IMR-90 (cell line): ENCODE data around the gene PFDN6. TPM values are rescaled to one million over a fixed set of nuclear protein-coding genes. Genes with fewer than 3 reads are reported as not detected.

Experiments used
- ATAC-seq: fragments of 200-7000 bp; cut with Tn5 transposase; 2 replicates; pipeline ENCODE4 v1.9.1; 2020; ENCODE audit warnings: low read depth, mild to moderate bottlenecking, moderate library complexity
- BruUV-seq: library from RNA; stranded (reverse); fragments of 400-500 nt; replicated peaks from 2 replicates; lab custom pipeline; 2021; lab: Mats Ljungman, UMichigan
- CTCF ChIA-PET: fragments of 300-600 bp; formaldehyde crosslinking; extraction: SDS; loops from one replicate; lab custom pipeline; 2021; ENCODE audit warnings: antibody characterized with exemption; lab: Yijun Ruan, JAX
- POLR2A ChIA-PET: fragments of 300-600 bp; sonication (Branson Sonifier 250); formaldehyde crosslinking; loops from one replicate; lab custom pipeline; 2022; ENCODE audit warnings: antibody characterized with exemption; ENCODE audit not compliant: unreplicated experiment; lab: Charles Lee
- DNase-seq: peaks from one replicate; pipeline ENCODE4 v3.0.0; 2013
- H2AFZ ChIP-seq: replicated peaks from 2 replicates; pipeline ENCODE3; 2013; ENCODE audit warnings: low read length, mild to moderate bottlenecking; ENCODE audit not compliant: poor library complexity
- H2AK5ac ChIP-seq: 2 replicates; pipeline ENCODE4 v1.6.1; 2013; ENCODE audit warnings: low read depth, low read length, inconsistent platforms
- H2AK9ac ChIP-seq: replicated peaks from 2 replicates; pipeline ENCODE3; 2013; ENCODE audit warnings: mild to moderate bottlenecking, low read depth, low read length, moderate library complexity; ENCODE audit not compliant: poor library complexity
- H2BK120ac ChIP-seq: 2 replicates; pipeline ENCODE4 v1.6.1; 2013; ENCODE audit warnings: low read depth, low read length, inconsistent platforms
- H2BK15ac ChIP-seq: 3 replicates; pipeline ENCODE4 v1.6.1; 2013; ENCODE audit warnings: low read depth, low read length, inconsistent platforms
- H2BK20ac ChIP-seq: 2 replicates; pipeline ENCODE4 v1.6.1; 2013; ENCODE audit warnings: low read depth, mild to moderate bottlenecking, inconsistent platforms, low read length, moderate library complexity
- H2BK5ac ChIP-seq: 2 replicates; pipeline ENCODE4 v1.6.1; 2013; ENCODE audit warnings: mild to moderate bottlenecking, low read depth, low read length, inconsistent platforms; ENCODE audit not compliant: poor library complexity, severe bottlenecking
- H3K14ac ChIP-seq: replicated peaks from 2 replicates; pipeline ENCODE4 v1.6.1; 2013; ENCODE audit warnings: low read depth, low read length, inconsistent platforms
- H3K18ac ChIP-seq: 2 replicates; pipeline ENCODE4 v1.6.1; 2013; ENCODE audit warnings: low read depth, low read length, control low read depth
- H3K23ac ChIP-seq: 2 replicates; pipeline ENCODE4 v1.6.1; 2013; ENCODE audit warnings: low read depth, low read length, inconsistent platforms
- H3K27ac ChIP-seq: 2 replicates; pipeline ENCODE4 v1.5.1; 2013; ENCODE audit warnings: mild to moderate bottlenecking, control low read depth, low read length; ENCODE audit not compliant: insufficient read depth
- H3K27me3 ChIP-seq: 2 replicates; pipeline ENCODE4 v1.6.1; 2013; ENCODE audit warnings: low read length; ENCODE audit not compliant: control insufficient read depth, insufficient read depth
- H3K36me3 ChIP-seq: 2 replicates; pipeline ENCODE4 v1.6.1; 2013; ENCODE audit warnings: low read length, mixed read lengths; ENCODE audit not compliant: control insufficient read depth, insufficient read depth
- H3K4ac ChIP-seq: 2 replicates; pipeline ENCODE4 v1.6.1; 2013; ENCODE audit warnings: low read depth, low read length, inconsistent platforms
- H3K4me1 ChIP-seq: 2 replicates; pipeline ENCODE4 v1.6.1; 2013; ENCODE audit warnings: low read length, mixed read lengths; ENCODE audit not compliant: control insufficient read depth, insufficient read depth
- H3K4me2 ChIP-seq: 2 replicates; pipeline ENCODE4 v1.6.1; 2013; ENCODE audit warnings: low read depth, mild to moderate bottlenecking, control low read depth, low read length, moderate library complexity
- H3K4me3 ChIP-seq: 2 replicates; pipeline ENCODE4 v1.5.1; 2013; ENCODE audit warnings: low read depth, mild to moderate bottlenecking, control low read depth, low read length, moderate library complexity; ENCODE audit not compliant: insufficient read depth
- H3K56ac ChIP-seq: 2 replicates; pipeline ENCODE4 v1.6.1; 2013; ENCODE audit warnings: low read length, inconsistent platforms; ENCODE audit not compliant: insufficient read depth; ENCODE audit errors: extremely low read depth
- H3K79me1 ChIP-seq, 2 experiments: 2 replicates each; pipeline ENCODE4 v1.6.1; 2013; ENCODE audit warnings: low read length in 2 of 2, inconsistent platforms in 1 of 2, low read depth in 1 of 2
- H3K9ac ChIP-seq: 2 replicates; pipeline ENCODE4 v1.6.1; 2013; ENCODE audit warnings: low read depth, low read length, control low read depth
- H3K9me1 ChIP-seq: 2 replicates; pipeline ENCODE4 v1.6.1; 2013; ENCODE audit warnings: low read length, inconsistent platforms; ENCODE audit not compliant: insufficient read depth
- H3K9me3 ChIP-seq: 2 replicates; pipeline ENCODE4 v1.6.1; 2013; ENCODE audit warnings: low read length; ENCODE audit not compliant: control insufficient read depth, insufficient read depth
- H4K20me1 ChIP-seq: 2 replicates; pipeline ENCODE4 v1.6.1; 2013; ENCODE audit warnings: low read length, inconsistent platforms; ENCODE audit not compliant: insufficient read depth
- H4K5ac ChIP-seq: 2 replicates; pipeline ENCODE4 v1.6.1; 2013; ENCODE audit warnings: mild to moderate bottlenecking, low read depth, low read length, control low read depth
- H4K8ac ChIP-seq, 2 experiments: 2 replicates each; pipeline ENCODE4 v1.6.1; 2013; ENCODE audit warnings: low read depth in 2 of 2, low read length in 2 of 2, control low read depth in 1 of 2, inconsistent platforms in 1 of 2
- H4K91ac ChIP-seq: 2 replicates; pipeline ENCODE4 v1.6.1; 2013; ENCODE audit warnings: low read depth, low read length, inconsistent platforms; ENCODE audit not compliant: insufficient read depth
- CHD1 ChIP-seq: IDR thresholded peaks from 2 replicates; pipeline ENCODE4 v1.6.1; 2012; ENCODE audit warnings: low read depth, low read length, improper control_type of control experiment
- CTCF ChIP-seq: conservative IDR thresholded peaks from 2 replicates; pipeline ENCODE4 v1.5.1; 2012; ENCODE audit warnings: mild to moderate bottlenecking, low read depth, low read length, improper control_type of control experiment
- ELK1 ChIP-seq: fragments of 150-350 bp; IDR thresholded peaks from 2 replicates; pipeline ENCODE4 v1.6.1; 2016; ENCODE audit warnings: low read depth, mild to moderate bottlenecking, low read length, moderate library complexity, borderline replicate concordance
- MAFK ChIP-seq: IDR thresholded peaks from 2 replicates; pipeline ENCODE4 v1.6.1; 2012; ENCODE audit warnings: low read depth, low read length, improper control_type of control experiment
- MAZ ChIP-seq: IDR thresholded peaks from 2 replicates; pipeline ENCODE4 v1.6.1; 2012; ENCODE audit warnings: low read depth, mild to moderate bottlenecking, low read length, improper control_type of control experiment, moderate library complexity, borderline replicate concordance
- MXI1 ChIP-seq: IDR thresholded peaks from 2 replicates; pipeline ENCODE4 v1.6.1; 2012; ENCODE audit warnings: low read depth, mild to moderate bottlenecking, low read length, moderate library complexity, borderline replicate concordance
- RCOR1 ChIP-seq: IDR thresholded peaks from 2 replicates; pipeline ENCODE4 v1.6.1; 2012; ENCODE audit warnings: mild to moderate bottlenecking, low read length, improper control_type of control experiment; ENCODE audit not compliant: insufficient replicate concordance
- SMC3 ChIP-seq: fragments of 150-350 bp; IDR thresholded peaks from 2 replicates; pipeline ENCODE4 v1.6.1; 2016; ENCODE audit warnings: low read depth, mild to moderate bottlenecking, antibody characterized with exemption, low read length, moderate library complexity
- USF2 ChIP-seq: fragments of 150-350 bp; IDR thresholded peaks from 2 replicates; pipeline ENCODE4 v1.6.1; 2017; ENCODE audit warnings: mild to moderate bottlenecking, antibody characterized with exemption, low read length, low read depth
- WGBS, 2 experiments: methylation state at CpG; one replicate each; pipeline versions ENCODE4 v1.1.5 to v1.1.7; 2013; ENCODE audit warnings: missing lambda C conversion rate in 2 of 2; ENCODE audit not compliant: insufficient read length in 1 of 2; ENCODE audit errors: extremely low coverage in 2 of 2; 5-methylcytosine and 5-hydroxymethylcytosine counted together
- dilution Hi-C: fragments of 300-500 bp; cut with HindIII; formaldehyde crosslinking; loops from one replicate; pipeline ENCODE4 v1.14.3; 2018; ENCODE audit warnings: low sequenced_read_pairs; ENCODE audit not compliant: unreplicated experiment
- in situ Hi-C: fragments of 300-500 bp; cut with MboI; formaldehyde crosslinking; loops from 3 replicates; pipeline ENCODE4 v1.14.3; 2019; ENCODE audit warnings: low sequenced_read_pairs, inconsistent platforms, mixed read lengths
- intact Hi-C: fragments of 100-400 bp; cut with micrococcal nuclease; formaldehyde crosslinking; loops from 2 replicates; pipeline ENCODE4 v1.10.0; 2022
- polyA plus RNA-seq, 3 experiments: library from polyadenylated mRNA; depleted of rRNA; stranded (reverse); fragments of >200 nt; gene quantifications; 2 replicates each; pipeline ENCODE4 v1.2.3, GENCODE V29; 2012; ENCODE audit warnings: low replicate concordance in 1 of 3
- total RNA-seq: library from RNA; depleted of rRNA; stranded (reverse); fragments of >200 nt; gene quantifications from 2 replicates; pipeline ENCODE4 v1.2.3, GENCODE V29; 2012

Gene PFDN6
- total and polyA plus RNA-seq, 2 of the 4 experiments (the other 2 are of a cell fraction) = 24.4 to 92.1 TPM

GRCh38 chr6:33273924-33274902 lies 15.2 kb upstream of the PFDN6 start:
- peak overlapping the region; percentile 84 for H3K4me2 ChIP-seq
- in situ Hi-C loops = no loop called here
- H2BK120ac ChIP-seq = no peak overlapping the region
- H3K56ac ChIP-seq = no peak overlapping the region
- no peak overlapping the region for H2AK9ac ChIP-seq
- no peak overlapping the region for H3K4me3 ChIP-seq
- TF ChIP-seq USF2 = no peak
- TF ChIP-seq MAZ = no peak
- TF ChIP-seq CHD1 = no peak
- no peak for TF ChIP-seq ELK1
- TF ChIP-seq SMC3 = no peak
- TF ChIP-seq MXI1 = no peak
- no peak for TF ChIP-seq MAFK
- TF ChIP-seq CTCF = no peak
- TF ChIP-seq RCOR1 = no peak
- H4K20me1 ChIP-seq = peaks cover 71% of the 10 kb centered on the region
- ATAC-seq = no peak
- no peak overlapping the region for H4K5ac ChIP-seq
- no peak overlapping the region for H4K91ac ChIP-seq
- POLR2A ChIA-PET = no interaction called here
- H2AK5ac ChIP-seq = no peak overlapping the region
- dilution Hi-C loops = no loop called here
- peak overlapping the region; percentile 82 for H3K23ac ChIP-seq
- no peak overlapping the region; a peak in 1 of 4 replicates for H4K8ac ChIP-seq
- no peak overlapping the region for H2BK5ac ChIP-seq
- H3K27me3 ChIP-seq = no peaks in the 10 kb centered on the region
- BruUV-seq = no TSS peak
- WGBS, 2 experiments = 86% methylated on average over 4 of the region's 14 CpGs; no CpG with 5 or more reads in 1 of the 2 experiments
- peaks cover 47% of the 10 kb centered on the region for H3K36me3 ChIP-seq
- CTCF ChIA-PET = no interaction called here
- H3K18ac ChIP-seq = no peak overlapping the region
- H2BK20ac ChIP-seq = no peak overlapping the region
- no peak overlapping the region for H2BK15ac ChIP-seq
- DNase-seq = no peak
- peaks cover 14% of the 10 kb centered on the region for H3K4me1 ChIP-seq
- H3K9me3 ChIP-seq = no peaks in the 10 kb centered on the region
- no peak overlapping the region for H2AFZ ChIP-seq
- H3K9me1 ChIP-seq = peaks cover 9% of the 10 kb centered on the region
- intact Hi-C loops = no loop called here
- H3K27ac ChIP-seq = no peak overlapping the region
- H3K4ac ChIP-seq = no peak overlapping the region
- H3K9ac ChIP-seq = peak overlapping the region; percentile 31; the same call in 1 of the 2 replicates
- peaks cover 28 to 65% of the 10 kb centered on the region in 2 experiments for H3K79me1 ChIP-seq
- no peak overlapping the region; the same call in 1 of the 2 replicates for H3K14ac ChIP-seq
